OCI-LY7 (cell line): Measurements from ENCODE around the gene ARPC2. TPM values are rescaled to one million over a fixed set of nuclear protein-coding genes. Genes with fewer than 3 reads are reported as not detected.
A peak's percentile ranks its signal among the peaks of the same experiment; 100 is the strongest.

ENCODE experiments used
- BruUV-seq: library from RNA; stranded (reverse); fragments of 400-500 nt; replicated peaks from 2 replicates; lab custom pipeline; 2021; lab: Mats Ljungman, UMichigan
- CTCF ChIA-PET: fragments of 300-600 bp; sonication (Branson Sonifier 250); formaldehyde crosslinking; loops from one replicate; lab custom pipeline; 2022; ENCODE audit warnings: antibody characterized with exemption; ENCODE audit not compliant: unreplicated experiment; lab: Charles Lee
- POLR2A ChIA-PET: fragments of 300-600 bp; sonication (Branson Sonifier 250); formaldehyde crosslinking; loops from one replicate; lab custom pipeline; 2022; ENCODE audit warnings: antibody characterized with exemption; lab: Charles Lee
- DNase-seq: peaks from one replicate; pipeline ENCODE4 v3.0.0-alpha.2; 2015; ENCODE audit warnings: low spot score
- H2AFZ ChIP-seq: fragments of 200-600 bp; sonication (generic), shearing (Covaris generic); 2 replicates; pipeline ENCODE4 v1.6.1; 2014; ENCODE audit warnings: mild to moderate bottlenecking, antibody characterized with exemption, low read length, moderate library complexity
- H3K27ac ChIP-seq: fragments of 200-600 bp; sonication (generic); 2 replicates; pipeline ENCODE4 v1.5.1; 2014; ENCODE audit warnings: mixed run types, low read depth, mild to moderate bottlenecking, moderate library complexity, low read length, inconsistent platforms; ENCODE audit not compliant: poor library complexity, severe bottlenecking
- H3K36me3 ChIP-seq: fragments of 200-600 bp; sonication (generic); 2 replicates; pipeline ENCODE4 v1.6.1; 2014; ENCODE audit warnings: mild to moderate bottlenecking, antibody characterized with exemption, low read length, moderate library complexity, mixed read lengths; ENCODE audit not compliant: insufficient read depth
- H3K4me1 ChIP-seq: fragments of 200-600 bp; sonication (generic); 2 replicates; pipeline ENCODE4 v1.5.1; 2014; ENCODE audit warnings: mild to moderate bottlenecking, low read length; ENCODE audit not compliant: insufficient read depth, poor library complexity, severe bottlenecking
- H3K4me2 ChIP-seq: fragments of 200-600 bp; sonication (generic); 2 replicates; pipeline ENCODE4 v1.6.1; 2014; ENCODE audit warnings: mild to moderate bottlenecking, low read length
- H3K4me3 ChIP-seq: fragments of 200-600 bp; sonication (generic); 2 replicates; pipeline ENCODE4 v1.5.1; 2014; ENCODE audit warnings: mild to moderate bottlenecking, low read depth, low read length; ENCODE audit not compliant: poor library complexity, severe bottlenecking
- H3K79me2 ChIP-seq: fragments of 200-600 bp; sonication (generic); 2 replicates; pipeline ENCODE4 v1.6.1; 2016; ENCODE audit warnings: low read depth, mild to moderate bottlenecking, low read length, moderate library complexity, mixed read lengths; ENCODE audit not compliant: insufficient read depth
- H3K9me2 ChIP-seq: fragments of 200-600 bp; sonication (generic); 2 replicates; pipeline ENCODE4 v1.6.1; 2016; ENCODE audit warnings: mild to moderate bottlenecking, low read length, mixed read lengths; ENCODE audit not compliant: insufficient read depth
- H3K9me3 ChIP-seq: fragments of 200-600 bp; sonication (generic); 2 replicates; pipeline ENCODE4 v1.6.1; 2014; ENCODE audit warnings: mild to moderate bottlenecking, mixed run types, low read length, mixed read lengths
- H4K20me1 ChIP-seq: fragments of 200-600 bp; sonication (generic); 2 replicates; pipeline ENCODE4 v1.6.1; 2014; ENCODE audit warnings: mild to moderate bottlenecking, antibody characterized with exemption, low read length, moderate library complexity, mixed read lengths; ENCODE audit not compliant: insufficient read depth
- CTCF ChIP-seq: fragments of 200-600 bp; sonication (generic); conservative IDR thresholded peaks from 2 replicates; pipeline ENCODE4 v1.5.1; 2014; ENCODE audit warnings: mild to moderate bottlenecking, antibody characterized with exemption, low read length, moderate library complexity, mixed read lengths
- EZH2phosphoT487 ChIP-seq: fragments of 200-600 bp; sonication (generic); IDR thresholded peaks from 2 replicates; pipeline ENCODE4 v1.6.1; 2018; ENCODE audit warnings: low read depth, borderline replicate concordance, mild to moderate bottlenecking, mixed run types, antibody characterized with exemption, low read length, moderate library complexity, mixed read lengths
- intact Hi-C: fragments of 100-400 bp; cut with micrococcal nuclease; formaldehyde crosslinking; loops from one replicate; pipeline ENCODE4 v1.10.0; 2022; ENCODE audit not compliant: unreplicated experiment
- total RNA-seq, 2 experiments: library from RNA; depleted of rRNA in 1 of 2; stranded (reverse); fragments of >200 nt in 1 of 2; shearing (Covaris generic) in 1 of 2; gene quantifications; 2 replicates each; pipeline ENCODE4 v1.2.3, GENCODE V29; 2014 to 2022

ARPC2 gene
- total RNA-seq, 2 experiments from 2014 or later: 264 to 545 TPM

- TSS peak; percentile 67 for BruUV-seq
- H3K9me3 ChIP-seq: no peaks in the 10 kb centered on the region
- peaks cover 68% of the 10 kb centered on the region for H3K79me2 ChIP-seq
- H3K4me3 ChIP-seq: peak overlapping the region; percentile 90
- DNase-seq: peak; percentile 77
- peaks cover 49% of the 10 kb centered on the region for H3K4me1 ChIP-seq
- ChIA-PET CTCF (interaction anchor here (1.8 kb wide), 1 partner anchor 11 kb away, joined by 5 read pairs; no protein-coding TSS in a partner anchor), POLR2A (interaction anchor here (0.6 to 8.8 kb wide), 10 partner anchors 10 to 316 kb away, joined by 3 to 143 read pairs (median 4); partner anchors contain the start of genes AAMP and PNKD)
- H2AFZ ChIP-seq: no peak overlapping the region
- peak overlapping the region; percentile 91 for H3K4me2 ChIP-seq
- H3K36me3 ChIP-seq: peaks cover 49% of the 10 kb centered on the region
- no peaks in the 10 kb centered on the region for H3K9me2 ChIP-seq
- intact Hi-C loops: loop anchor here (2.0 to 5.0 kb wide), 5 partner anchors 38 to 349 kb away; partner anchors contain the start of genes AAMP, CNOT9, CTDSP1 and PNKD
- peaks cover 37% of the 10 kb centered on the region for H4K20me1 ChIP-seq
- peak overlapping the region; percentile 92 for H3K27ac ChIP-seq
- TF ChIP-seq EZH2phosphoT487 (no peak), CTCF (no peak)
These were observed 1.5 kb downstream of the ARPC2 start for GRCh38 chr2:218218268-218219185.

- BruUV-seq: no TSS peak
- Histone ChIP-seq H3K4me3 (peak overlapping the region; percentile 90), H3K4me1 (peaks cover 63% of the 10 kb centered on the region), H4K20me1 (peaks cover 50% of the 10 kb centered on the region), H3K9me2 (no peaks in the 10 kb centered on the region), H3K36me3 (peaks cover 63% of the 10 kb centered on the region), H3K4me2 (peak overlapping the region; percentile 91), H2AFZ (no peak overlapping the region), H3K79me2 (peaks cover 82% of the 10 kb centered on the region), H3K9me3 (no peaks in the 10 kb centered on the region), H3K27ac (peak overlapping the region; percentile 92)
- no peak for DNase-seq
- CTCF ChIA-PET: interaction anchor here (1.8 kb wide), 1 partner anchor 9 kb away, joined by 5 read pairs; no protein-coding TSS in a partner anchor
- intact Hi-C loops: loop anchor here (1.0 to 5.0 kb wide), 6 partner anchors 9 to 347 kb away; partner anchors contain the start of genes AAMP, CNOT9, CTDSP1 and PNKD
- POLR2A ChIA-PET: interaction anchor here (0.6 to 8.8 kb wide), 5 partner anchors 8 to 67 kb away, joined by 3 to 143 read pairs (median 3); no protein-coding TSS in a partner anchor
- TF ChIP-seq EZH2phosphoT487 (no peak), CTCF (no peak)
These were observed 2.9 kb downstream of the ARPC2 start for GRCh38 chr2:218219934-218220333.
